ENCODE results near the gene PPP1R13B.

PPP1R13B gene

DNA sequence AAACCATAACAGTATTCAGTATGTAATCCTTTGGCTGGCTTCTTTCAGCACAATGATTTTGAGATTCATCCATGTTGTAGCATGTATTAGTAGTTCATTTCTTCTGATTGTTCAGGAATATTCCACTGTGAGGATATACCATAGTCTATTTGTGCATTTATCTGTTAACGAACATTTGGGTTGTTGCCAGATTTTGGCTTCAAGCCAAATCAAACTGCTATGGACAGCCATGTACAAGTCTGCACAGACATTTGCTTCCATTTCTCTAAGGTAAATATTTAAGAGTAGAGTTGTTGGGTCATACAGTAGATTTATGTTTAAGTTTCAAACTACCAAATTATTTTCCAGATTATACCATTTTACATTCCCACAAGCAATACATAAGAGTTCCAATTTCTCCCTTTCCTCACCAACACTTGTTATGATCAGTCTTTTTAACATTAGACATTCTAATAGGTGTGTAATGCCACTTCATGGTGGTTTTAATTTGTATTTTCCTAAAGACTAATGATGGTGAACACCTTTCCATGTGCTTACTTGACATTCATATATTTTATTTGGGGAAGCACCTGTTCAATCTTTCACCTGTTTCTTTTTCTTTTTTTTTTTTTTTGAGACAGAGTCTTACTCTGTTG, 75.2 kb downstream of the PPP1R13B start:
- Histone ChIP-seq H2AFZ (ENCODE audit: low read depth, low read length) (no peak overlapping the region), H3K79me2 (ENCODE audit: low read length) (no peaks in the 10 kb centered on the region), H3K4me2 (ENCODE audit: low read length) (no peak overlapping the region), H3K4me1 (ENCODE audit: low read length) (no peaks in the 10 kb centered on the region), H3K4me3 (ENCODE audit: low read length) (no peak overlapping the region), H4K20me1 (ENCODE audit: insufficient read depth, low read length) (no peaks in the 10 kb centered on the region), H3K27me3 (ENCODE audit: low read depth, low read length) (no peaks in the 10 kb centered on the region), H3K9me3 (ENCODE audit: insufficient read depth, low read length) (no peaks in the 10 kb centered on the region), H3K9ac (ENCODE audit: low read length) (no peak overlapping the region), H3K27ac (ENCODE audit: low read length) (no peak overlapping the region), H3K36me3 (replicated peaks; ENCODE audit: low read depth, low read length) (no peaks in the 10 kb centered on the region)
- TF ChIP-seq EZH2phosphoT487 (IDR thresholded peaks at IDR 0.05; ENCODE audit: low read depth) (no peak), CTCF (IDR thresholded peaks at IDR 0.05; ENCODE audit: low read depth, low read length) (no peak)

GRCh38 chr14:103770902-103771301, 76.5 kb downstream of the PPP1R13B start:
- Histone ChIP-seq H3K4me1 (ENCODE audit: low read length) (no peaks in the 10 kb centered on the region), H3K4me3 (ENCODE audit: low read length) (no peak overlapping the region), H3K27ac (ENCODE audit: low read length) (no peak overlapping the region), H2AFZ (ENCODE audit: low read depth, low read length) (no peak overlapping the region), H3K9ac (ENCODE audit: low read length) (no peak overlapping the region), H3K27me3 (ENCODE audit: low read depth, low read length) (no peaks in the 10 kb centered on the region), H4K20me1 (ENCODE audit: insufficient read depth, low read length) (no peaks in the 10 kb centered on the region), H3K36me3 (replicated peaks; ENCODE audit: low read depth, low read length) (no peaks in the 10 kb centered on the region), H3K4me2 (ENCODE audit: low read length) (no peak overlapping the region), H3K9me3 (ENCODE audit: insufficient read depth, low read length) (no peaks in the 10 kb centered on the region), H3K79me2 (ENCODE audit: low read length) (no peaks in the 10 kb centered on the region)
- peak; percentile 26; the same call in 1 of the 2 replicates for TF ChIP-seq CTCF (IDR thresholded peaks at IDR 0.05; ENCODE audit: low read depth, low read length)
- TF ChIP-seq EZH2phosphoT487 (IDR thresholded peaks at IDR 0.05; ENCODE audit: low read depth) = no peak

DNA sequence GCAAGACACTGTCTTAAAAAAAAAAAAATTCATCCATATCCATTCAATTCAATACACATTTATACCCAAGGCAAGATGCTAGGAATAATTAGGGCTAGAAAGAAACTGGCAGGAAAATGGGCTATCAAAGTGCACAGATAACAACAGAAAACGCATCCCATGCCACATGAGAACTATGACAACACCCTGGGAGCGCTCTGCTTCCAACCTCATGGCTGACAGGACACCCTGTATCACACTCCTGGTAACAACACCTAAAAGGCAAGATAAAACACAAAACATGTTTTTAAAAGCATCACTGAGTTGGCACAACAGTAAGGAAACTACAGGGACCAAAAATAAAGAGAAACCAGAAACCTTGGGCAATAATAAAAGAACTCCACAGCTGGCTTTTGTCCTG, 76.9 kb downstream of the PPP1R13B start:
- TF ChIP-seq CTCF (IDR thresholded peaks at IDR 0.05; ENCODE audit: low read depth, low read length) (no peak), EZH2phosphoT487 (IDR thresholded peaks at IDR 0.05; ENCODE audit: low read depth) (no peak)
- Histone ChIP-seq H3K27me3 (ENCODE audit: low read depth, low read length) (no peaks in the 10 kb centered on the region), H3K27ac (ENCODE audit: low read length) (no peak overlapping the region), H3K36me3 (replicated peaks; ENCODE audit: low read depth, low read length) (no peaks in the 10 kb centered on the region), H4K20me1 (ENCODE audit: insufficient read depth, low read length) (no peaks in the 10 kb centered on the region), H3K4me2 (ENCODE audit: low read length) (no peak overlapping the region), H2AFZ (ENCODE audit: low read depth, low read length) (no peak overlapping the region), H3K4me1 (ENCODE audit: low read length) (no peaks in the 10 kb centered on the region), H3K9me3 (ENCODE audit: insufficient read depth, low read length) (no peaks in the 10 kb centered on the region), H3K9ac (ENCODE audit: low read length) (no peak overlapping the region), H3K4me3 (ENCODE audit: low read length) (no peak overlapping the region), H3K79me2 (ENCODE audit: low read length) (no peaks in the 10 kb centered on the region)

DNA sequence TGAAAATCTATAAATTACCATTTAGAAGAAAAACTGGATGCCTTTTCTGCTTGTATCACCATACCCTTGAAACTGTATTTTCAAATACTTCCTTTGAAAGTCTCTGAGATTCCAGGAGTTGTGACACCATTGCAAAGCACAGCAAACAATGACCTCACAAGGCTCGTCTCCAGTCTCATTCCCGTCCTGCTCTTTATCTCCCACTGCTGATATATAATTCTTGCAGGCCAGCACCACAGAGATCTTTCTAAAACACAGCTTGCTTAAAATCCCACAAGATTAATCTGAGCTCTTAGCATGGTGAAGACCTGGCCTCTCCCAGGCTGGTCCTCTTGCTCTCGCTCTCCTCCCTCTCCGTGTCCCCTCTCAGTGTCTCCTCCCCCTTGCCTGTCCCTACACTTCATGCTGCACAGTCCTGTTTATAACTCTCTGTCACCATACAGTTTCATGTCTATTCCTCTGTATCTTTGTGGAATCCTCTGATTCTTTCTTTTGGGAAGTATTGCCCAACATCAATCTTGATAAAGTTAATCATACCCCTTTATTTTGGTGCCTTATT, 80.0 kb downstream of the PPP1R13B start:
- H3K4me3 ChIP-seq (ENCODE audit: low read length) = no peak overlapping the region
- H3K4me2 ChIP-seq (ENCODE audit: low read length) = no peak overlapping the region
- H4K20me1 ChIP-seq (ENCODE audit: insufficient read depth, low read length) = no peaks in the 10 kb centered on the region
- no peak overlapping the region for H3K9ac ChIP-seq (ENCODE audit: low read length)
- peaks cover 16% of the 10 kb centered on the region for H3K4me1 ChIP-seq (ENCODE audit: low read length)
- no peak overlapping the region for H2AFZ ChIP-seq (ENCODE audit: low read depth, low read length)
- no peaks in the 10 kb centered on the region for H3K9me3 ChIP-seq (ENCODE audit: insufficient read depth, low read length)
- no peaks in the 10 kb centered on the region for H3K27me3 ChIP-seq (ENCODE audit: low read depth, low read length)
- TF ChIP-seq EZH2phosphoT487 (IDR thresholded peaks at IDR 0.05; ENCODE audit: low read depth) = no peak
- no peak for TF ChIP-seq CTCF (IDR thresholded peaks at IDR 0.05; ENCODE audit: low read depth, low read length)
- no peak overlapping the region for H3K27ac ChIP-seq (ENCODE audit: low read length)
- no peaks in the 10 kb centered on the region for H3K36me3 ChIP-seq (replicated peaks; ENCODE audit: low read depth, low read length)
- H3K79me2 ChIP-seq (ENCODE audit: low read length) = no peaks in the 10 kb centered on the region

All from OCI-LY3 (cell line).